T-helper 2 cell (primary cell): Measurements from ENCODE around the gene OSBPL3.

ENCODE experiments used
- DNase-seq, 5 experiments: peaks; one replicate each; pipeline versions ENCODE4 v3.0.0 to v3.0.0-alpha.2; 2012 to 2022

OSBPL3 gene

DNA sequence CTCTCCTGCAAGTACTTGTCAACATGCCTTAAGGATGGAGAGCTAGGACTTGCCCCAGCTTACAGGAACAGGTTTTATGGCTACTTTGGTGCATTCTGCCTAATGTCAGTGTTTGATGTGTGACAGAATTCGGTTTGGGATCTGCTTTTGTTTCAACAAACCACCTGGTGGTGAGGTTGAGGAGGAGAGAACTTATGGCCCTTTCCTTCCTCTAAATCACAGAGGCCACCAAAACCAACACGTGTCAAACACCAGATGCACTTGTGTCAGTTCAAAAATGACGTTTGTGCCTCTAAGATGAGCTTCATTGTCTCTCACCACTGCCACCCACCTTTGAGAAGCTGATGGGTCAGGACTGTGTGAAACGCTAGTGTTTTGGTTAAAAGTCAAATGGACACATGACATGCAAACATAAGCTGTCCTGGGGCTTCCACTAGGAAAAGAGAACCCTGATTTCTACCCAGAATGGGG is 83.9 kb downstream of the OSBPL3 start:
- peak in 1 of 5 experiments; percentile 63 for DNase-seq

DNA sequence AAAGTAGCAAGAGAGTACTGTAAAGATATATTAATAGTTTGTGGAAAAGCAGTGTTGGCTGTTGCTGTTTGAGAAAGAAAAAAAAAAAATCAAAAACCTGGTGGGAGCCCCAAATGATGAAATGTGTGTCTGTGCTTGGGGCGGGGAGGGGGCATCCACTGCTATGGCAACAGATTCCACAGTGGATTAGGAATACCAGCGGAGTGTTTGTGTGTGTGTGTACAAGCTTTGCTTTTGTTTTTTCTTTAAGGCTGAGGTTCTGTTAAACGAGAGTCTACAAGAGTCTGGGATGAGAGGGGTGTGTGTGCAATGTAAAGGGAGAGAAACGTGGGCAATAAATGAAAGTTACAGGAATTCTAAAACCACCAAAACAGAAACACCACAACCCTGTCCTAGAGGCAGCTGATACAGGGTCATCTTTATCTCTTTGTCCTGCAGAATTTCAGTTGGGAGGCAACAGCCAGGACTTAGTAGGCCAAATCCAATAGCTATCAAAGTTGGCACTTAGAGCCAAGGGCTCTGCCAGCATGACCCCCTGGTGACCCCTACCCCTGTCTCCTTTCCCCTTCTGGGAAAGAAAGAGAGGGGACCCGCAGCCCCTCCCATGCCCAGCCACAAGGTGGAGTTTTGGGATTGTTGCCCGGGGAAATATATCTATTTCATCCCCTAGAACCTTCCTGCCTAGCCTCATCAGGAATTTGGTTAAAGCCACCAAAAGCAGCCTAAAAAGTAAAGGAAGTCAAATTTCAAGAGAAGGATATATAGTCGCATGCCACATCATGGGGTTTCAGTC is 85.4 kb downstream of the OSBPL3 start:
- no peak for DNase-seq

DNA sequence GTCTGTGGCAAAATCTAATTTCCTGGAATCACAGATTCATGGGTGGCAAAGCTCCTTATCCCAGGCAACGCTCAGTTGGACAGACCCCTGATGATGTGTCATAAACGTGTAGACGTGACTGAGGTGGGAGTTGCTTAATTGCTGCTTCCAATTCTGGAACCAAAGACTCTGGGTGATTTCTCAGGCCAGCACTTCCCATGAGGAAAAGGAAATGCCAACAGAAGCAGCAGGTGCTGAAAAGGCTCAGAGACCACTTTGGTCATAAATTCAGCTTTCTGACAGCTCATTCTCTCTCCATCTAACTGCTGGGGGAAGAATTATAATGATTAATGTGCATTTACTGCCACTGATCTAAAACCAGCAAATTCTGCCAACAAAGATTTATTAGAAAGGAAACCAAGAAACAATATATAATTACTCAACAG is 88.7 kb downstream of the OSBPL3 start:
- no peak for DNase-seq

DNA sequence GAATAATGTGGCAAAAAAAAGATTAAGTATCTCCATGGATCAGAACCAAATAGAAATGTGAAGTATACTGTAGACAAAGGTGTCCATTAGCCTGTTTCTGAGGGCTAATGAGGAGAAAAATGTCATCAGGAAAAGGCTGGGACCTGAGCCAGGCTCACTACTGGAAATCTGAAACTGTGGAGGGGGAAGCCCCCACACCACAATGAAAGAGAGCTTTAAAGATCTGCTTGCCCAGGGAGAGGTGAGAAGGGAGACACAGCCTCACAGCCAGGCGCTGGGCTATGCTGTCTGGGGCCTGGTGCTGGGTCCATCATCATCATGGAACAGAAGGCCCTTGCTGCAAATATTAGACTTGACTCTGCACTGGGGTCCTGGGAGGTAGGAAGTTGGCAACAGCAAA is 90.4 kb downstream of the OSBPL3 start:
- DNase-seq = no peak

DNA sequence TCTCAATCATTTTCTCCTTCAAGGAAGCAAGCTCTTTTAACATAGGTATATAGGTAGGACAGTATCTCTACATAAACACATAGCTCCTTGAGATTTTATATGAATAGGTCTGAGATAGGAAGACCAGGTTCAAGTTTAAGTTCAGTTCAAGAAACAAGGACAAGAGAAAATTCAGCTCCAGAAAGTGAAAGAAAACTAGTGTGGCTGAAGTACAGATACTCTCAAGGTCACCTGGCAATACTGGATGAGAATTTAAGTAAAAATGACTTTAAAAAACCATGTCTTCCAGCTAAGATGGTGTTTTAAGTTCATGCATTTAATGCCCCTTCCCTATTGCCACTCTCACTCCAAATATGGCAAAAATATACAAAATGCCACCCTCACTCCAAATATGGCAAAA is 91.3 kb downstream of the OSBPL3 start:
- DNase-seq = no peak

DNA sequence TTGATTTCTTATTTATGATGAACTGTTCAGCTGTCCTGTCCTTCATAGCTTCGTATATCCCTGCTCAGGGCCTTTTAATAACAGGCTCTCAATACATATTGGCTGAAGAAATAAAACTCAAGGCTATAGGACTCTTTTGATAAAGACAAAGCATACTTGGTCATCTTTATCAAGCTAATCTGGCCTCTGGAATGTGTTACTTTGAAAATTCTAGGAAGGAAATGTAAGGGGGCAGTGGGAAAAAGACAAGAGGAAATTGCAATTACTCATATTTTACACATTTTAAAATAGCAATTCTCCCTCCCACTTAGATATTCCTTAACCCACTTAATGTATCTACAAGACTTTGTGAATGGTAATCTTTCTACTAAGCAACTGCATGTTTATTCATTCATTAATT is 94.3 kb downstream of the OSBPL3 start:
- DNase-seq = no peak

DNA sequence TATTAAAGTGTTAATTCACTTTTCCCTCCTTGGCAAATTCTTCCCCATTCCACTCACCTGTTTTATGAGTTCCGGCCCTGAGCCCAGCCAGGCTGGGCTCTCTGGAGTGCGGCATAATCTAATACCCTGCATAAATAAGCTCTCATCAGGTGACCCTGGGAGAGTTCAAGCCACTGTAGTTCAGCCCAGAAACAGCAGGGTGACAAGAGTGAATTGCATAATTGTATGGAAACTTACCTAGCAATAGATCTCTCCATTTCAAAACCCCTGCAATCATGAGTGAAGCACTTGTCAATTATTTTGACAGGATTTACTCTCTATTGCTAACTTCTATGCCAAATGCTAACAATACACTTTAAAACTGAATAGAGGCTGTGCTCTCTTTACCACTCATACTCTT is 94.7 kb downstream of the OSBPL3 start:
- DNase-seq = no peak

DNA sequence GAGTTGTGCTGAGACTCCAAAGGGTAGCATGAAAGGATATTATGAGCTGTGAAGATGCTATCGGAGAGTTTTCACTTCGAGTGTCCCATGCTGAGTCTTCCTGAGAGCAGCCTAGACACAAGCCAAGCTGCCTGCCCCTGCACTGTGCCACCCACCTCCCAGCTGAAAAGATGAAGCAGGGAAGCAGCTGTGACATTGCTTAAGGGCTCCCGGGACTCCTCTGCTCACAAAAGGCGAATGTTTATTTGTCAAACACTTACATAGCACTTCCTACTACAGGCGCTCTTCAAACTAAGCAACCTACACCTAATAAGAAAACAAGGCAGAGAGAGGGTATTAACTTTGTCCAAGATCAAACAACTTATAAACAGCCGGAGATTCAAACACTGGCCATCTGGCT is 95.6 kb downstream of the OSBPL3 start:
- DNase-seq = no peak

DNA sequence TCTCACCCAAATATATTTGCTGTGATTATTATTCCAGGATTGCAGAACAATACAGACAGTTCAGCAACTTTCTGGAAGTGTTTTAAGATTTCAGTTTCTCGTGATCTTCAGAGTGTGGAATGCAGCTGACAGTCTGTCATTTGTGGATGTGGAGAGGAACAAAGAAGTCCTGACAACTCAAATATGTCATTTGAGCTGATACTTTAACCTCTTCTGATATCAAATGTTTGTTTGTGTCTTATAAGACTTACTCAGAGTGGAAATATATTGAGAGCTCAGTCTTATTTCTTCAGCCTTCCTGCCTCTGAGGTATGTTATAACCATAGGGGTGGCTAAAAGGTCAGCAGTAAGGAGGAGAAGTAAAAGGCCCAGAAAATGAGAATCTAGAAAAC is 96.4 kb downstream of the OSBPL3 start:
- DNase-seq = no peak

DNA sequence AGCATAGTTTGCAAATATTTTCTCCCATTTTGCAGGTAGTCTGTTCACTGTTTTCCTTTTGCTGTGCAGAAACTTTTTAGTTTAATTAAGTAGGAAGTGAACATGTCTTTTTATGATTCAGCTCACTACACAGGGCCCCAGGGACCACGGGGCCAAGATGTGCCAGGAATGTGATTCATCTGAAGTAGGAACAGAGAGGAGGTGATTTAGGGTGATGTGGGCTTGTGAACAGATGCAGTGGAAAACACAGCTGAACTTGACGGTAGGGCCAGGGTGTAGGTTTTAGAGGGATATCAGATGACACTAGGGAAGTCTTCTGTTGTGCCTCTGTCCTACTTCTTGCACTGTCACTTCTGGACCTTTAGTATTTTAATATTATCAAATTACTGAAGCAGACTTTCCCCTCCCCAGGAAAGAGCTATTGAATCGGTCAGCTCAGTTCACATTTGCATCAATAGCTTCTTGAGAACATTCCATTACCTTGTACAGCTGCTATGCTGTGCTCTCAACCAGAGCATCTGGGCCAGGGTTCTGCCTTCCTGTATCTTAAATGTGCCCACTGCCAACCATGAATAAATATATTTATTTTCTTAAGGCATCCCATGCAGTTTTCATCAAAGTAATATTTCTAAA is 96.9 kb downstream of the OSBPL3 start:
- peak in 1 of 5 experiments; percentile 26 for DNase-seq

DNA sequence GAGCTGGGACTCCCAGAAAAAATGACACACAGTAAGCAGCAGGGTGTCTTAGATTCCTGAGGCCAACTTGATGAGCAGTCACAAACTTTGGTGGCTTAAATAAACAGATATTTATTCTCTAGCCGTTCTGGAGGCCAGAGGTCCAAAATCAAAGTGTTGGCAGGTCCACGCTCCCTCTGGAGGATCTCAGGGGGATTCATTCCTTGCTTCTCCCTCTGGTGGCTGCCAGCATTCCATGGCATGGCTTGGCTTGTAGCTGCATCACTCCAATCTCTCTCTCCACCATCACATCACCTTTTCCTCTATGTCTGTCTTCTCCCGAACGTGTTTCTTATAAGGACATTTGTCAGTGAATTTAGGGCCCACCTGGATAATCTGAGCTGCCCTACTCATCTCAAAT is 98.4 kb downstream of the OSBPL3 start:
- DNase-seq = no peak

DNA sequence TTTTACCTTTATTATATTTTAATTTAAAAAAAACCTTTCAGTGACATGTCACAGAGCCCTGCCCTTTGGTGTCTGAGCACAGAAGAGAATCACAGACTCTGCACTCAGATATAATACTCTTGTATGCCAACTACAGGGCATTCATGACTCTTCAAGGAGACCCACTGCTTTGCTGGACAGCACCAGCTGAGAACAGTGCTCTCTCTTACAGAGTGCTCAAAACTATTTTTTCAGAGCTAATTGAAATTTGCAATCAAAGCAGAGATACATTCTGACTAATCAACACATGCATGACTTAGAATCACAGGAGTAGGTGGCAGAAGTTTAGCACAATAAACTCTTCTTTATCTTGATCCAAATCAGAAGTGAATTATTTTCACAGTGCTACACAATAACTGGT is 99.1 kb downstream of the OSBPL3 start:
- peak in 1 of 5 experiments; percentile 32 for DNase-seq

DNA sequence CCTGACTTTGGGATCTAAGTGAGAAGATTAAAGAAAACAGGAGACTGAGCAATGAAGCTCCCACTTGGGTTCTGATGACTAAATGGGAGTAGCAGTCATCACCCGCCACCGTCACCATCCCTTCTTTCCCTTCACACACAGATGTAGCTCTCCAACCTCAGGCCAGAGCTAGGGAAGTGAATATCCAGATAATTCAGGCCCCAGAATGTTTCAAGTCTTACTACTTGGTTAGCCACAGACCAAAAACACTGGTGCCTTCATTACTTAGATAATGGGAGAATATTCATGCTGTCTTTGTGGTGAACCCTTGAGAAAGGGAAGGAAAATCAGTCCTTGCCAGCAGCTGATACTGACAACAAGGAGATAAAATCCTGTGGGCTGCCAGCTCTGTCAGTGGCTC is 100.7 kb downstream of the OSBPL3 start:
- DNase-seq = no peak

DNA sequence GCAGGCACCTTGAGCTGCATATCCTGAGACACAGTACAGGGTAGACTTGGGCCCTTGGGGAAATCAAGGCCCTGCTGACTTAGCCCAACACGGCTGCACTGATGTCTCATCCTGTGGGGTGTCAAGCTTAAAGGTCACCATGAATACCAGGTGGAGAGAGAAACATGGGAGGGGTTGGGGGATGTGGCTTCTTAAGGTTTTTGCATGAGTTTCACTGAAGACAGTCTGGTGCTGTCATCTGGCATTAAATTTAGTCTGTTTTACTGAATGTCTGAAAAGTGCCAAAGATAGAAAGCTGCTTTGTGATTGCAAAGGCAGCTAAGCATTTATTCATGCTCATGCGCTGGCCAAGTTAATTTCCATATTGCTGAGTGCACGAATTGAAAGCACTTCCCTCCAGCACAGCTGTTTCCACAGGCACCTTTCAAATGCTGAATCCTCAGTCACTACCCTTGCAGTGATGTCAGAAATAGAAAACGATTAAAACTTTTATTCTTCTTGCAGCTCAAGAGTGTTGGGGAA is 102.1 kb downstream of the OSBPL3 start:
- DNase-seq = peak in 2 of 5 experiments; percentile 9 to 30

DNA sequence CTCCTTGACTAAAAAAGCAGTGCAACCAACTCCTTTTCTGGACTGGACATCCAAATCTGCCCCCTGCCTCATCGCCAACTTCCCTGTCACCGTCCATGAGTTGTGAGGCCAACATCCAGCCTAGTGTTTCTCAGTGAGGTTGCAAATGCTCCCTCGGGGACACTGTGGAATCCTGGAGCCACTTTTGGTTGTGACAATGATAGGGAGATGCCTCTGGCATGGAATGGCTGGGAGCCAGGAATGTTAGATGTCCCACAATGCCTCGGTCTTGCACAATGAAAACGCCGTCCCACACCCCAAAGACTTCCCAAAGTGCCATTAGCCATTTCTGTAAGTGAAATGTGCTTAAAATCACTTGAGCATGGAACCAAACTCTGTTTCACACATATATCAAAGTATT is 105.2 kb downstream of the OSBPL3 start:
- no peak for DNase-seq

DNA sequence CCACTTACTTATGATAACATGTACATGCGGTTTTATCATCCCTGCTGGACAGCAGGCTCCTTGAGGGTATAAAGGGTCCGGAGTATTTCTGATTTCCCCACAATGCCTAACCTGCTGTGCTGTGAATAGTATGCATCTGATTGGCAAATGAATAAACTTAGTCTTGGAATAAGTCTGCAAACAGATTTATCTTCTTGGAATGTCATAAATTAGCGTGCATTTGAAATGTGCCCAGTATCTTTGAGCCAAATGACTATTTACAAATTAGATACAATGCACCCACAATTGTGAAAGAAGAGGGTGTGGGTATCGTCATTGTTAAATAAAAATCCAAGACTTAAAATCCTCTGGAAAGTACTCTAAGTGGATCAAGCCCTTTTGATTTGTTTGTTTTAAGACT is 106.0 kb downstream of the OSBPL3 start:
- no peak for DNase-seq

DNA sequence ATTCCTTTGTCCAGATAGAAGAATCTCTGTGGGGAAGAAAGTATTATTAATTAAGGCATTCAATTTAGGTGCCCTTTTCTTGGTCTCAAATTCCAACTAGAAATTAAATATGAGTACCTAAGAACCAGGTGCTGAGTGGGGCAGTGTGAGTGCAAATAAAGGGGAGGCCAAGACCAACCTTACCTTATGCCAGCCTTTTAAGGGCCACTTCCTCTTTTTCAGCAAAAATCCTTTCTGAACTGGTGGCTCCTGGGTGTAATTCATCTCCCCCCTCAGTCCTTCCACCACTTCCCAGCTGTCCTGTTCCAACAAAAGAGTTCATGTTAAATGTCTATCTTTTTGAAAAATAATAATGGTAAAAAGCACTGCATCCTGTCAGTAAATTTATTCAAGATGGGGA is 108.2 kb downstream of the OSBPL3 start:
- no peak for DNase-seq

DNA sequence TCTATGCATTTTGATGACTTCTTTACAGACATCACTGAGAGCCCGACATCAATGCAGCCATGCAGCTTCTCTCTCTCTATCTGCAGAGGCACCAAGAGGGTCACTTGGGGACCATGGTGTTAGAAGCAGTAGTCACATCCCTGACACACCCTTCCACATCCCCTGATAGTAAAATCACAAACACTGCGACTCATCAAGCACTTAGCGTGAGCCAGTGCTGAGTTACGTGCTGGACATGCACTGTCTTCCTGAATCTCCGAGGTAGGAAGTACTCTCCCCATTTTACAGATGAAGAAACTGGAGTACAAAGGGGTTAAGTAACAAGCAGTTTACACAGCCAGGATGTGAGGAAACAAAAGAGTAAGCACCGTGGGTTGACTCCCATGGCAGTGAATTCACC is 109.2 kb downstream of the OSBPL3 start:
- DNase-seq = no peak

DNA sequence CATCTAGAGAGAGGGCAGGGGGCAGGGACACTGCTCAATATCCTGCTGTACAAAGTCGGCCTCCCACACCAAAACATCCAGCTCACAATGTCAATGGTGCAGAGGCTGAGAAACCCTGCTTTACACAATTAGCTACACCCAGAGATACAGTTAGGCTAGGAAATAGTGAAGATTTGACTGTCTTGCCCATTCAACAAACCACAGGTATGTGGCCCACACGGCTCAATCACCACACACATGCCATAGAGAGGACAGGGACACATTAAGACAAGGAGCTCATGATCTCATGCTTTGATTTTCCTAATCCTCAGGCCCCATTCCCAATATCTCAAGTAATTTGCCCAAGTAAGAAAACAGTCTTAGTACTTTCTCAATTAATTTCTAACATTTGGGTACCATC is 110.4 kb downstream of the OSBPL3 start:
- peak in 1 of 5 experiments; percentile 15 for DNase-seq

DNA sequence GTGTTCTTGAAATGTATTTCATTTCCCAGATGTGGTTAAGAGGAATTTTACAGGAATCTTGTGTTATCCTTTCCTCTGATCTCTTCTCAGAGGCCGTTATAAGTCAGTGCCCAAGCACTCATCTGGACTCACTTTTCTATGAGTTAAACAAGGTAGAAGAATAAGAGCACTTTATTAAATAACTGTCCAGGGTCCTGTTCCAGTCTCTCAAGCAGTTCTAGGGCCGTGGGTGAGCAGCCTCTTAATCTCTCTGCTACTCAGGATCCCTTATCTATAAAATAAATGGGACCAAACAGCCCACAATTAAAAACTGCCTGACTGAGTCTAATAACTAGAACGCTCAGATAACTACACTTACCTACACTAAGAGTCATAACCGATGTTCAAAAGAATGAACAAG is 111.2 kb downstream of the OSBPL3 start:
- no peak for DNase-seq

DNA sequence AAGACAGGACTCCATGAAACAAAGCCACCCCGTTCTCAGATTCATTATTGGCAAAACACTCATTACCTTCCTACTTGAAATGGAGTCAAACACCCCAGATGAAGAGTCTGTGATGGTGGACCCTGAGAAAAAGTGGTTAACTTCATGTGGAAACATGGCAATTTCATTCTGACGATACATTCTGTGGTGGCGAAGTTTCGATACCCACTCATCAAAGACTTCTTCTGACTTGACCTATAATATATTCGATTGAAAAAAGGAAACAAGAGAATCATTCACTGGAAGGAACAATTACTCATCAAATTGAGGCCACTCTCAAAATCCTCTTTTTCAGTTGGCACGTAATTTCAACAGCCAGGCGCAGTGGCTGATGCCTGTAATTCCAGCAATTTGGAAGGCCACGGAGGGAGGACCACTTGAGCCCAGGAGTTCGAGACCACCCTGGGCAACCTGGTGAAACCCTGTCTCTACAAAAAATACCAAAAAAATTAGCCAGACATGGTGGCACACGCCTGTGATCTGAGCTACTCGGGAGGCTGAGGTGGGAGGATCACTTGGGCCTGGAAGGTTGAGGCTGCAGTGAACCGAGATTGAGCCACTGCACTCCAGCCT is 113.9 kb downstream of the OSBPL3 start:
- peak in 2 of 5 experiments; percentile 7 to 87 for DNase-seq

DNA sequence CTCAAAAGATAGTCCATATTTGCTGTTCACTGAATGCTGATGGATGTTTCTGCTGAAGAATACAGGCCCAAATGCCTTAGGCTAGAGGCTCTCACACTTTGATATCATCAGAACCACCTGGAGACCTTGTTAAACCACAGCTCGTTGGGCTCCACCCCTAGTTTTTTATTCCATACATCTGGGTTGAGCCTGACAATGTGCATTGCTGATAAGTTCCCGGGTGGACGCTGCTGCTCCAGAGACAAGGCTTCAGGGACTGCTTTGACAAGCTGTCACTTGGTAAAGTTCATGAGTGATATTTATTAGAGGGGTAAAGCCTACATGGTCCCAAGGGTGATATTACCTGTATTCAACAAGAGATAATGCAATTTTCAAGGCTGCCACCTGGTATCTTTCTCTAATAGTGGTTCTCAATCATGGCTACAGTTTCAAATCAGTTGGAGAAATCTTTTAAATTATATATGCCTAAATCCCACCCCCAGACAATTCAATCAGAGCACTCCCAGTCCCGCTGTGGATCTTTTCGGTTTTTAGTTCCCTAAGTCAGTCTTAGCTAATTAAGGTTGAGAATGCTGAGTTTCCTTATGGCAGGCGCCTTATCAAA is 115.7 kb downstream of the OSBPL3 start:
- DNase-seq = no peak

DNA sequence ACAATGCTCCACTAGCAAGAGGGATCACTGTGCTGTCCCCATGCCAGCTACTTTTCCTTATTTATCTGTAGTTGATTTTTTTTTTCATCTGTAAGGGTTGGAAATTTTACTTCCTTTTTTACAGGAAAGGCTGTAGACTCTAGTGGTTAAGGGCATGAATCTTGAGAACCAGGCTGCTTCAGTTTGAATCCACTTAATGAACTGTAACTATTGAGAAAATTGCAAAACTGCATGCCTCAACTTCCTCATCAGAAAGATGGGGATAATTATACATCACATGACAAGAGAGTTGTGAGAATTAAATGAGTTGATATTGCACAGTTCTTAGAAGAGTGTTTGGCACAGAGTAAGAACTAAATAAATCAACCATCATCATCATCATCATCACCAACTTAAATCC is 116.4 kb downstream of the OSBPL3 start:
- no peak for DNase-seq
